Measurements from ENCODE around the gene TIMM17A.

TIMM17A gene

DNA sequence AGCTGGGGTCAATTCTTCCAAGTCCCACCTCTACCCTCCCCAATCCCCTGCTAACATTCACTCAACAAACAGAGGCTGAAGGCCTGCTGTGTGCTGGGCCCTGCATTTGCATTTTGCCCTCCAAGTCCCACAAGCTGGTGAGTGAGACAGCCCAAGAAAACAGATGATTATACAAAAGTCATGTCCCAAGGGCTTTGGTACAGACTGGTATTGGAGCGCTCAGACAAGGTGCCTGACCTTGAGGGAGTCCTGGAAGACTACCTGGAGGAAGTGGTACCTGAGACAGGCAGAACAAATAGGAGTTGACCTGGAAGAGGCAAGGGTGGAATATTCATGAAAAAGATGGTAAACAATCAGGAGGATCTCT is 13.2 kb upstream of the TIMM17A start:
- Histone ChIP-seq H3K4me1 (peaks cover 9% of the 10 kb centered on the region), H3K9ac (no peak overlapping the region), H3K79me2 (no peaks in the 10 kb centered on the region), H3K9me3 (ENCODE audit: control insufficient read depth, low read length) (no peaks in the 10 kb centered on the region), H3K27ac (peak overlapping the region; percentile 70), H3K36me3 (ENCODE audit: control insufficient read depth, insufficient read depth, low read length) (no peaks in the 10 kb centered on the region), H3K4me2 (ENCODE audit: low read length) (peak overlapping the region; percentile 68), H2AFZ (peak overlapping the region; percentile 90), H3K4me3 (ENCODE audit: low read depth, low read length) (peak overlapping the region; percentile 2), H3K27me3 (ENCODE audit: control insufficient read depth, insufficient read depth, low read length) (no peaks in the 10 kb centered on the region)
- TF ChIP-seq, protein P1, sequence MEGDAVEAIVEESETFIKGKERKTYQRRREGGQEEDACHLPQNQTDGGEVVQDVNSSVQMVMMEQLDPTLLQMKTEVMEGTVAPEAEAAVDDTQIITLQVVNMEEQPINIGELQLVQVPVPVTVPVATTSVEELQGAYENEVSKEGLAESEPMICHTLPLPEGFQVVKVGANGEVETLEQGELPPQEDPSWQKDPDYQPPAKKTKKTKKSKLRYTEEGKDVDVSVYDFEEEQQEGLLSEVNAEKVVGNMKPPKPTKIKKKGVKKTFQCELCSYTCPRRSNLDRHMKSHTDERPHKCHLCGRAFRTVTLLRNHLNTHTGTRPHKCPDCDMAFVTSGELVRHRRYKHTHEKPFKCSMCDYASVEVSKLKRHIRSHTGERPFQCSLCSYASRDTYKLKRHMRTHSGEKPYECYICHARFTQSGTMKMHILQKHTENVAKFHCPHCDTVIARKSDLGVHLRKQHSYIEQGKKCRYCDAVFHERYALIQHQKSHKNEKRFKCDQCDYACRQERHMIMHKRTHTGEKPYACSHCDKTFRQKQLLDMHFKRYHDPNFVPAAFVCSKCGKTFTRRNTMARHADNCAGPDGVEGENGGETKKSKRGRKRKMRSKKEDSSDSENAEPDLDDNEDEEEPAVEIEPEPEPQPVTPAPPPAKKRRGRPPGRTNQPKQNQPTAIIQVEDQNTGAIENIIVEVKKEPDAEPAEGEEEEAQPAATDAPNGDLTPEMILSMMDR (IDR thresholded peaks at IDR 0.05): no peak

DNA sequence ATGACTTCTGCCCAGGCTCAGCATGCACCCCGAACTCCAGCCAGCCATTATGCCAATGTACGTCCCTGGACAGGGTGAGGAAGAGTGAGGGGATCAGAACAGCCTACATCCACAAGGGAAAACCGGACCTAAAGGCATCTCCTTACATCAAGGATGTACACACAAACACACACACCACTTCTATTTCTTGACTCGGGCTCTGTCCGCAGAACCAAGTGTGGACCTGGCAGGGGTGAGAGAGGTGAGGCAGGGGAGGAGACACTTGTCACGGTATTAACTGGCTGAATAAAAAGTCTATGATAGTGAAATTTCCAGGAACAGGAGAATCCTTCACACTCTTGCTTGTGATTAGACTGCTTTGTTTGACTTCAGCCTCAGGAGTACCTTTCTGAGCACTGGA is 11.3 kb upstream of the TIMM17A start:
- peak overlapping the region; percentile 68 for H3K4me3 ChIP-seq (ENCODE audit: low read depth, low read length)
- TF ChIP-seq, protein P1 (IDR thresholded peaks at IDR 0.05): no peak
- peak overlapping the region; percentile 95 for H3K4me2 ChIP-seq (ENCODE audit: low read length)
- no peak overlapping the region for H2AFZ ChIP-seq
- no peak overlapping the region for H3K9ac ChIP-seq
- H3K36me3 ChIP-seq (ENCODE audit: control insufficient read depth, insufficient read depth, low read length): no peaks in the 10 kb centered on the region
- H3K79me2 ChIP-seq: no peaks in the 10 kb centered on the region
- no peak overlapping the region for H3K27ac ChIP-seq
- peaks cover 8% of the 10 kb centered on the region for H3K4me1 ChIP-seq
- no peaks in the 10 kb centered on the region for H3K27me3 ChIP-seq (ENCODE audit: control insufficient read depth, insufficient read depth, low read length)
- H3K9me3 ChIP-seq (ENCODE audit: control insufficient read depth, low read length): no peaks in the 10 kb centered on the region

DNA sequence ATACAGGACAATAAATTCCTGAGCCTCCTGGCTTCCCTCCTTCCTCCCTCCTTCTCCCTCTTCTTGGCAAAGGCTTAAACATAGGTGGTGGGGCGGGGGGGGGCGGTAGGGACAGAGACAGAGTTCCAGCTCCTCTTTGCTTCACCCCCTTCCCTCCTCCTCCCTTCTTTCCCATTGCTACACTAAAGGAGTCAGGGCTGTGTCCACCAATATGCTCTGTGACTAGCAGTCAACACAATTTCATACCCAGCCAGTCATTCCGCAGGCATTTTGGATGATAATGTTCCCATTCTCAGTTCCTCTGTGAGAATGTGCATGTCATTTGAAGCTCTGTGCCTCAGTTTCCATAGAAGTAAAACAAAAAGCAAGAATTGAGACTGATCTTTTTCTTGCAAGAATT is 10.7 kb upstream of the TIMM17A start:
- H3K4me1 ChIP-seq: peaks cover 5% of the 10 kb centered on the region
- H3K36me3 ChIP-seq (ENCODE audit: control insufficient read depth, insufficient read depth, low read length): no peaks in the 10 kb centered on the region
- H3K9me3 ChIP-seq (ENCODE audit: control insufficient read depth, low read length): no peaks in the 10 kb centered on the region
- H3K4me2 ChIP-seq (ENCODE audit: low read length): peak overlapping the region; percentile 95
- TF ChIP-seq, protein P1 (IDR thresholded peaks at IDR 0.05): no peak
- H3K27ac ChIP-seq: no peak overlapping the region
- no peaks in the 10 kb centered on the region for H3K27me3 ChIP-seq (ENCODE audit: control insufficient read depth, insufficient read depth, low read length)
- H3K4me3 ChIP-seq (ENCODE audit: low read depth, low read length): peak overlapping the region; percentile 68
- no peak overlapping the region for H3K9ac ChIP-seq
- no peaks in the 10 kb centered on the region for H3K79me2 ChIP-seq
- H2AFZ ChIP-seq: no peak overlapping the region

DNA sequence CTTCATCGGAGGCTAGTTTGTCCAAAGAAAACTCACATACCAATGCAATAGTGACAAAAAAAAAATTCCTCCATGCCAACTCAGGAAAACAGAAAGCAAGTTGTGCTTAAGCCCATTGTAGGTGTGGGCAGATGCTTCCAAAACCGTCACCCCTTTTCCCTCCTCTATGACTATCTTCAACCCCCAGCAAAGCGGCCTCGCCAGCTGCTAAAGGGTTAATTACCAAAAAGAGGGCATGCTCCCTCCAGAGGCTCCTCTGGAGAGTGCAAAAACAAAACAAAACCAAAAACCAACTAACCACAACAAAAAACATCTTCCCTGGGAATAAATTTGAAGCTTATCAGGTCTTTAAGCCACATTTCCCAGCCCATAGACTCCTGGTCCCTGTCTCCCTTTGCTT is 10.1 kb upstream of the TIMM17A start:
- Histone ChIP-seq H3K79me2 (no peaks in the 10 kb centered on the region), H2AFZ (peak overlapping the region; percentile 81), H3K27ac (peak overlapping the region; percentile 64), H3K9ac (no peak overlapping the region), H3K4me3 (ENCODE audit: low read depth, low read length) (peak overlapping the region; percentile 68), H3K4me1 (peaks cover 5% of the 10 kb centered on the region), H3K4me2 (ENCODE audit: low read length) (peak overlapping the region; percentile 95), H3K9me3 (ENCODE audit: control insufficient read depth, low read length) (no peaks in the 10 kb centered on the region), H3K36me3 (ENCODE audit: control insufficient read depth, insufficient read depth, low read length) (no peaks in the 10 kb centered on the region), H3K27me3 (ENCODE audit: control insufficient read depth, insufficient read depth, low read length) (no peaks in the 10 kb centered on the region)
- TF ChIP-seq, protein P1 (IDR thresholded peaks at IDR 0.05): peak; percentile 30

DNA sequence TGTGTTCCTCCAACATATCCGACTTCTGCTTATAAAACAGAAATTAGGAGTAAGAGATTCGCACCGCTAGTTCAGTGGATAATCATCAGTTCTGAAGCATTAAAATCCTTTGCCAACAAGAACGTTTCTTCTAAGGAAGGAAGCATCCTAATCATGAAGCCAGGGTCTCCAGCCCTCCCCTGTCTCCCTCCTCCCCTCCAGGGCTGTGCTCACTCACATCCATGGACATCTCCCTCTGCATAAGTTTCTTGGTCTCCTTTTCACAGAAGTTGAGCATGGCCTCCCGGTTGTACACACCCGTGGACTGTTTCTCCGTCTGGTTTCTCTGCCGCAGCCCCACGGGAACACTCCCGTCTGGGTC is 9.5 kb upstream of the TIMM17A start:
- peak overlapping the region; percentile 81 for H2AFZ ChIP-seq
- no peaks in the 10 kb centered on the region for H3K9me3 ChIP-seq (ENCODE audit: control insufficient read depth, low read length)
- H3K4me2 ChIP-seq (ENCODE audit: low read length): peak overlapping the region; percentile 95
- H3K27me3 ChIP-seq (ENCODE audit: control insufficient read depth, insufficient read depth, low read length): no peaks in the 10 kb centered on the region
- TF ChIP-seq, protein P1 (IDR thresholded peaks at IDR 0.05): no peak
- H3K4me1 ChIP-seq: peaks cover 5% of the 10 kb centered on the region
- peak overlapping the region; percentile 68 for H3K4me3 ChIP-seq (ENCODE audit: low read depth, low read length)
- no peaks in the 10 kb centered on the region for H3K36me3 ChIP-seq (ENCODE audit: control insufficient read depth, insufficient read depth, low read length)
- H3K27ac ChIP-seq: peak overlapping the region; percentile 64
- no peak overlapping the region for H3K9ac ChIP-seq
- no peaks in the 10 kb centered on the region for H3K79me2 ChIP-seq
